GM12892 (cell line): Measurements from ENCODE around the gene TRNT1.

ENCODE experiments used
- POLR2A ChIP-seq: IDR thresholded peaks from 2 replicates; pipeline ENCODE4 v1.6.1; 2011; ENCODE audit warnings: low read depth, low read length, control low read depth
- POLR2AphosphoS5 ChIP-seq: IDR thresholded peaks from 2 replicates; pipeline ENCODE4 v1.6.1; 2011; ENCODE audit warnings: low read depth, low read length, control low read depth

GRCh38 chr3:3149560-3149959 is 22.8 kb downstream of the TRNT1 start:
- no peak for TF ChIP-seq POLR2A
- TF ChIP-seq POLR2AphosphoS5 = no peak
